H9 (cell line): ENCODE results near the gene KIF12. TPM values are rescaled to one million over a fixed set of nuclear protein-coding genes. Genes with fewer than 3 reads are reported as not detected.
A peak's percentile ranks its signal among the peaks of the same experiment; 100 is the strongest.

Source experiments
- DNase-seq: peaks from one replicate; pipeline ENCODE4 v3.0.0-alpha.2; 2017
- H2AFZ ChIP-seq: one replicate; pipeline ENCODE4 v1.6.1; 2013; ENCODE audit warnings: mild to moderate bottlenecking, low read length, control low read depth, moderate library complexity
- H2AK5ac ChIP-seq: 2 replicates; pipeline ENCODE4 v1.6.1; 2013; ENCODE audit warnings: low read length, control low read depth, mixed read lengths; ENCODE audit not compliant: insufficient read length
- H2BK120ac ChIP-seq: one replicate; pipeline ENCODE4 v1.6.1; 2013; ENCODE audit warnings: low read depth, mild to moderate bottlenecking, low read length, control low read depth, inconsistent platforms; ENCODE audit not compliant: poor library complexity, severe bottlenecking
- H2BK12ac ChIP-seq: 2 replicates; pipeline ENCODE4 v1.6.1; 2013; ENCODE audit warnings: low read length, control low read depth, mixed read lengths, low read depth; ENCODE audit not compliant: insufficient read length
- H2BK15ac ChIP-seq: 2 replicates; pipeline ENCODE4 v1.6.1; 2013; ENCODE audit warnings: low read depth, low read length, control low read depth
- H2BK20ac ChIP-seq: one replicate; pipeline ENCODE4 v1.6.1; 2013; ENCODE audit warnings: low read depth, mild to moderate bottlenecking, low read length, control low read depth, inconsistent platforms; ENCODE audit not compliant: poor library complexity, severe bottlenecking
- H2BK5ac ChIP-seq: 2 replicates; pipeline ENCODE4 v1.6.1; 2013; ENCODE audit warnings: low read length, control low read depth, mixed read lengths; ENCODE audit not compliant: insufficient read length
- H3K14ac ChIP-seq: 2 replicates; pipeline ENCODE4 v1.6.1; 2013; ENCODE audit warnings: low read length, control low read depth; ENCODE audit not compliant: insufficient read depth
- H3K18ac ChIP-seq: 2 replicates; pipeline ENCODE4 v1.6.1; 2013; ENCODE audit warnings: low read depth, mild to moderate bottlenecking, mixed read lengths, low read length, control low read depth; ENCODE audit not compliant: insufficient read length
- H3K23ac ChIP-seq: 2 replicates; pipeline ENCODE4 v1.6.1; 2013; ENCODE audit warnings: low read length, control low read depth, mixed read lengths, low read depth; ENCODE audit not compliant: insufficient read length
- H3K23me2 ChIP-seq: 2 replicates; pipeline ENCODE4 v1.6.1; 2013; ENCODE audit warnings: low read depth, mild to moderate bottlenecking, mixed read lengths, low read length, control low read depth; ENCODE audit not compliant: insufficient read length, poor library complexity, severe bottlenecking
- H3K27ac ChIP-seq: 2 replicates; pipeline ENCODE4 v1.5.1; 2013; ENCODE audit warnings: low read length, control low read depth, mixed read lengths, low read depth; ENCODE audit not compliant: insufficient read length
- H3K27me3 ChIP-seq: 2 replicates; pipeline ENCODE4 v1.6.1; 2013; ENCODE audit warnings: low read length, control low read depth, inconsistent platforms; ENCODE audit not compliant: insufficient read depth
- H3K4ac ChIP-seq: 2 replicates; pipeline ENCODE4 v1.6.1; 2013; ENCODE audit warnings: low read depth, mild to moderate bottlenecking, control low read depth, inconsistent platforms, low read length, moderate library complexity
- H3K4me1 ChIP-seq: 2 replicates; pipeline ENCODE4 v1.6.1; 2013; ENCODE audit warnings: low read length, control low read depth, inconsistent platforms; ENCODE audit not compliant: insufficient read depth
- H3K4me2 ChIP-seq: 2 replicates; pipeline ENCODE4 v1.6.1; 2013; ENCODE audit warnings: low read length, control low read depth, mixed read lengths; ENCODE audit not compliant: insufficient read length, insufficient read depth
- H3K56ac ChIP-seq: 2 replicates; pipeline ENCODE4 v1.6.1; 2013; ENCODE audit warnings: low read depth, mild to moderate bottlenecking, mixed read lengths, low read length, control low read depth; ENCODE audit not compliant: insufficient read length
- H3K79me1 ChIP-seq: 2 replicates; pipeline ENCODE4 v1.6.1; 2013; ENCODE audit warnings: low read depth, mild to moderate bottlenecking, moderate library complexity, low read length, control low read depth, inconsistent platforms; ENCODE audit not compliant: insufficient read depth, poor library complexity, severe bottlenecking
- H3K79me2 ChIP-seq: 2 replicates; pipeline ENCODE4 v1.6.1; 2013; ENCODE audit warnings: low read length, control low read depth, inconsistent platforms; ENCODE audit not compliant: insufficient read depth
- H3K9ac ChIP-seq: 2 replicates; pipeline ENCODE4 v1.6.1; 2013; ENCODE audit warnings: low read length, control low read depth, mixed read lengths; ENCODE audit not compliant: insufficient read length; ENCODE audit errors: extremely low read depth
- H3K9me3 ChIP-seq: one replicate; pipeline ENCODE4 v1.6.1; 2013; ENCODE audit warnings: low read depth, low read length, inconsistent platforms; ENCODE audit not compliant: control insufficient read depth
- H3T11ph ChIP-seq: one replicate; pipeline ENCODE4 v1.6.1; 2013; ENCODE audit warnings: mild to moderate bottlenecking, low read length, control low read depth, inconsistent platforms
- H4K20me1 ChIP-seq: one replicate; pipeline ENCODE4 v1.6.1; 2013; ENCODE audit not compliant: control insufficient read depth, insufficient read length, insufficient read depth
- H4K5ac ChIP-seq: 2 replicates; pipeline ENCODE4 v1.6.1; 2013; ENCODE audit warnings: low read depth, mild to moderate bottlenecking, mixed read lengths, low read length, control low read depth; ENCODE audit not compliant: insufficient read length
- H4K8ac ChIP-seq: replicated peaks from 2 replicates; pipeline ENCODE4 v1.6.1; 2013; ENCODE audit warnings: low read length, control low read depth, mixed read lengths, low read depth; ENCODE audit not compliant: insufficient read length
- H4K91ac ChIP-seq: 2 replicates; pipeline ENCODE4 v1.6.1; 2013; ENCODE audit warnings: low read depth, mild to moderate bottlenecking, moderate library complexity, mixed read lengths, low read length, control low read depth; ENCODE audit not compliant: insufficient read length
- H3K27ac Mint-ChIP-seq, 3 experiments: 2 replicates in 2 of 3; 3 replicates in 1 of 3; pipeline ENCODE4 v1.8.0; 2020 to 2021; ENCODE audit warnings: mixed read lengths in 3 of 3, mild to moderate bottlenecking in 1 of 3, moderate library complexity in 1 of 3
- H3K27me3 Mint-ChIP-seq: 2 replicates; pipeline ENCODE4 v1.8.0; 2021; ENCODE audit warnings: low read depth, mild to moderate bottlenecking, moderate library complexity, mixed read lengths
- H3K36me3 Mint-ChIP-seq, 3 experiments: 2 replicates in 2 of 3; 3 replicates in 1 of 3; pipeline ENCODE4 v1.8.0; 2020 to 2021; ENCODE audit warnings: low read depth in 3 of 3, mixed read lengths in 3 of 3; ENCODE audit not compliant: insufficient read depth in 1 of 3
- H3K4me1 Mint-ChIP-seq, 2 experiments: 2 replicates each; pipeline ENCODE4 v1.8.0; 2020; ENCODE audit warnings: mixed read lengths in 2 of 2
- H3K4me3 Mint-ChIP-seq, 2 experiments: 2 replicates in 1 of 2; 3 replicates in 1 of 2; pipeline ENCODE4 v1.8.0; 2020 to 2021; ENCODE audit warnings: mild to moderate bottlenecking in 2 of 2, mixed read lengths in 2 of 2, moderate library complexity in 1 of 2
- H3K9me3 Mint-ChIP-seq, 2 experiments: 2 replicates in 1 of 2; 3 replicates in 1 of 2; pipeline ENCODE4 v1.8.0; 2020; ENCODE audit warnings: mild to moderate bottlenecking in 2 of 2, mixed read lengths in 2 of 2, moderate library complexity in 1 of 2
- CTCF ChIP-seq: fragments of 200-600 bp; sonication (generic); conservative IDR thresholded peaks from 3 replicates; pipeline ENCODE4 v1.8.0; 2021; ENCODE audit warnings: antibody characterized with exemption, mild to moderate bottlenecking
- WGBS: extraction: QIAGEN DNeasy Blood & Tissue Kit; methylation state at CpG from one replicate; pipeline ENCODE4 v1.1.7; 2013; ENCODE audit warnings: missing lambda C conversion rate, low lambda C conversion rate, mixed read lengths; ENCODE audit not compliant: insufficient read length; ENCODE audit errors: extremely low coverage; 5-methylcytosine and 5-hydroxymethylcytosine counted together
- total RNA-seq: library from RNA; stranded (reverse); gene quantifications from 2 replicates; pipeline ENCODE4 v1.2.1, GENCODE V29; 2021

The KIF12 gene
- total RNA-seq, 1 experiment from 2014 or later = 3.3 TPM

GRCh38 chr9:114056527-114056926, 42.6 kb downstream of the KIF12 start:
- Histone ChIP-seq H2BK20ac (no peak overlapping the region), H3K56ac (no peak overlapping the region), H2AK5ac (no peak overlapping the region), H3T11ph (no peak overlapping the region), H3K4ac (no peak overlapping the region), H3K9ac (no peak overlapping the region), H3K18ac (no peak overlapping the region), H3K14ac (no peak overlapping the region), H3K23ac (no peak overlapping the region), H4K8ac (no peak overlapping the region), H3K27me3 (no peaks in the 10 kb centered on the region), H4K5ac (no peak overlapping the region), H2BK120ac (no peak overlapping the region), H3K79me1 (no peaks in the 10 kb centered on the region), H2BK12ac (no peak overlapping the region), H4K91ac (no peak overlapping the region), H2BK15ac (no peak overlapping the region), H4K20me1 (no peaks in the 10 kb centered on the region), H2AFZ (no peak overlapping the region), H3K9me3 (no peaks in the 10 kb centered on the region), H3K23me2 (no peaks in the 10 kb centered on the region), H3K4me2 (no peak overlapping the region), H3K4me1 (no peaks in the 10 kb centered on the region), H3K79me2 (no peaks in the 10 kb centered on the region), H3K27ac (no peak overlapping the region), H2BK5ac (no peak overlapping the region)
- peak; percentile 14 for DNase-seq
- H3K36me3 Mint-ChIP-seq = peaks cover 0 to 25% (median 15%) of the 10 kb centered on the region in 3 experiments; a peak in 5 of 7 replicates
- no peaks in the 10 kb centered on the region; a peak in 1 of 5 replicates for H3K9me3 Mint-ChIP-seq
- no peak overlapping the region for H3K4me3 Mint-ChIP-seq
- WGBS = no CpG with 5 or more reads among the region's 5 CpGs
- no peak overlapping the region; a peak in 1 of 7 replicates for H3K27ac Mint-ChIP-seq
- H3K27me3 Mint-ChIP-seq = no peaks in the 10 kb centered on the region
- peaks cover 2 to 11% of the 10 kb centered on the region in 2 experiments for H3K4me1 Mint-ChIP-seq
- TF ChIP-seq CTCF = no peak
